H9 (cell line): ENCODE data around the gene LRMDA. TPM values are rescaled to one million over a fixed set of nuclear protein-coding genes. Genes with fewer than 3 reads are reported as not detected.

Experiments
- DNase-seq: peaks from one replicate; pipeline ENCODE4 v3.0.0-alpha.2; 2017
- H2AFZ ChIP-seq: one replicate; pipeline ENCODE4 v1.6.1; 2013; ENCODE audit warnings: mild to moderate bottlenecking, low read length, control low read depth, moderate library complexity
- H2AK5ac ChIP-seq: 2 replicates; pipeline ENCODE4 v1.6.1; 2013; ENCODE audit warnings: low read length, control low read depth, mixed read lengths; ENCODE audit not compliant: insufficient read length
- H2BK120ac ChIP-seq: one replicate; pipeline ENCODE4 v1.6.1; 2013; ENCODE audit warnings: low read depth, mild to moderate bottlenecking, low read length, control low read depth, inconsistent platforms; ENCODE audit not compliant: poor library complexity, severe bottlenecking
- H2BK12ac ChIP-seq: 2 replicates; pipeline ENCODE4 v1.6.1; 2013; ENCODE audit warnings: low read length, control low read depth, mixed read lengths, low read depth; ENCODE audit not compliant: insufficient read length
- H2BK15ac ChIP-seq: 2 replicates; pipeline ENCODE4 v1.6.1; 2013; ENCODE audit warnings: low read depth, low read length, control low read depth
- H2BK20ac ChIP-seq: one replicate; pipeline ENCODE4 v1.6.1; 2013; ENCODE audit warnings: low read depth, mild to moderate bottlenecking, low read length, control low read depth, inconsistent platforms; ENCODE audit not compliant: poor library complexity, severe bottlenecking
- H2BK5ac ChIP-seq: 2 replicates; pipeline ENCODE4 v1.6.1; 2013; ENCODE audit warnings: low read length, control low read depth, mixed read lengths; ENCODE audit not compliant: insufficient read length
- H3K14ac ChIP-seq: 2 replicates; pipeline ENCODE4 v1.6.1; 2013; ENCODE audit warnings: low read length, control low read depth; ENCODE audit not compliant: insufficient read depth
- H3K18ac ChIP-seq: 2 replicates; pipeline ENCODE4 v1.6.1; 2013; ENCODE audit warnings: low read depth, mild to moderate bottlenecking, mixed read lengths, low read length, control low read depth; ENCODE audit not compliant: insufficient read length
- H3K23ac ChIP-seq: 2 replicates; pipeline ENCODE4 v1.6.1; 2013; ENCODE audit warnings: low read length, control low read depth, mixed read lengths, low read depth; ENCODE audit not compliant: insufficient read length
- H3K23me2 ChIP-seq: 2 replicates; pipeline ENCODE4 v1.6.1; 2013; ENCODE audit warnings: low read depth, mild to moderate bottlenecking, mixed read lengths, low read length, control low read depth; ENCODE audit not compliant: insufficient read length, poor library complexity, severe bottlenecking
- H3K27ac ChIP-seq: 2 replicates; pipeline ENCODE4 v1.5.1; 2013; ENCODE audit warnings: low read length, control low read depth, mixed read lengths, low read depth; ENCODE audit not compliant: insufficient read length
- H3K27me3 ChIP-seq: 2 replicates; pipeline ENCODE4 v1.6.1; 2013; ENCODE audit warnings: low read length, control low read depth, inconsistent platforms; ENCODE audit not compliant: insufficient read depth
- H3K4ac ChIP-seq: 2 replicates; pipeline ENCODE4 v1.6.1; 2013; ENCODE audit warnings: low read depth, mild to moderate bottlenecking, control low read depth, inconsistent platforms, low read length, moderate library complexity
- H3K4me1 ChIP-seq: 2 replicates; pipeline ENCODE4 v1.6.1; 2013; ENCODE audit warnings: low read length, control low read depth, inconsistent platforms; ENCODE audit not compliant: insufficient read depth
- H3K4me2 ChIP-seq: 2 replicates; pipeline ENCODE4 v1.6.1; 2013; ENCODE audit warnings: low read length, control low read depth, mixed read lengths; ENCODE audit not compliant: insufficient read length, insufficient read depth
- H3K56ac ChIP-seq: 2 replicates; pipeline ENCODE4 v1.6.1; 2013; ENCODE audit warnings: low read depth, mild to moderate bottlenecking, mixed read lengths, low read length, control low read depth; ENCODE audit not compliant: insufficient read length
- H3K79me1 ChIP-seq: 2 replicates; pipeline ENCODE4 v1.6.1; 2013; ENCODE audit warnings: low read depth, mild to moderate bottlenecking, moderate library complexity, low read length, control low read depth, inconsistent platforms; ENCODE audit not compliant: insufficient read depth, poor library complexity, severe bottlenecking
- H3K79me2 ChIP-seq: 2 replicates; pipeline ENCODE4 v1.6.1; 2013; ENCODE audit warnings: low read length, control low read depth, inconsistent platforms; ENCODE audit not compliant: insufficient read depth
- H3K9ac ChIP-seq: 2 replicates; pipeline ENCODE4 v1.6.1; 2013; ENCODE audit warnings: low read length, control low read depth, mixed read lengths; ENCODE audit not compliant: insufficient read length; ENCODE audit errors: extremely low read depth
- H3K9me3 ChIP-seq: one replicate; pipeline ENCODE4 v1.6.1; 2013; ENCODE audit warnings: low read depth, low read length, inconsistent platforms; ENCODE audit not compliant: control insufficient read depth
- H3T11ph ChIP-seq: one replicate; pipeline ENCODE4 v1.6.1; 2013; ENCODE audit warnings: mild to moderate bottlenecking, low read length, control low read depth, inconsistent platforms
- H4K20me1 ChIP-seq: one replicate; pipeline ENCODE4 v1.6.1; 2013; ENCODE audit not compliant: control insufficient read depth, insufficient read length, insufficient read depth
- H4K5ac ChIP-seq: 2 replicates; pipeline ENCODE4 v1.6.1; 2013; ENCODE audit warnings: low read depth, mild to moderate bottlenecking, mixed read lengths, low read length, control low read depth; ENCODE audit not compliant: insufficient read length
- H4K8ac ChIP-seq: replicated peaks from 2 replicates; pipeline ENCODE4 v1.6.1; 2013; ENCODE audit warnings: low read length, control low read depth, mixed read lengths, low read depth; ENCODE audit not compliant: insufficient read length
- H4K91ac ChIP-seq: 2 replicates; pipeline ENCODE4 v1.6.1; 2013; ENCODE audit warnings: low read depth, mild to moderate bottlenecking, moderate library complexity, mixed read lengths, low read length, control low read depth; ENCODE audit not compliant: insufficient read length
- H3K27ac Mint-ChIP-seq, 3 experiments: 2 replicates in 2 of 3; 3 replicates in 1 of 3; pipeline ENCODE4 v1.8.0; 2020 to 2021; ENCODE audit warnings: mixed read lengths in 3 of 3, mild to moderate bottlenecking in 1 of 3, moderate library complexity in 1 of 3
- H3K27me3 Mint-ChIP-seq: 2 replicates; pipeline ENCODE4 v1.8.0; 2021; ENCODE audit warnings: low read depth, mild to moderate bottlenecking, moderate library complexity, mixed read lengths
- H3K36me3 Mint-ChIP-seq, 3 experiments: 2 replicates in 2 of 3; 3 replicates in 1 of 3; pipeline ENCODE4 v1.8.0; 2020 to 2021; ENCODE audit warnings: low read depth in 3 of 3, mixed read lengths in 3 of 3; ENCODE audit not compliant: insufficient read depth in 1 of 3
- H3K4me1 Mint-ChIP-seq, 2 experiments: 2 replicates each; pipeline ENCODE4 v1.8.0; 2020; ENCODE audit warnings: mixed read lengths in 2 of 2
- H3K4me3 Mint-ChIP-seq, 2 experiments: 2 replicates in 1 of 2; 3 replicates in 1 of 2; pipeline ENCODE4 v1.8.0; 2020 to 2021; ENCODE audit warnings: mild to moderate bottlenecking in 2 of 2, mixed read lengths in 2 of 2, moderate library complexity in 1 of 2
- H3K9me3 Mint-ChIP-seq, 2 experiments: 2 replicates in 1 of 2; 3 replicates in 1 of 2; pipeline ENCODE4 v1.8.0; 2020; ENCODE audit warnings: mild to moderate bottlenecking in 2 of 2, mixed read lengths in 2 of 2, moderate library complexity in 1 of 2
- WGBS: extraction: QIAGEN DNeasy Blood & Tissue Kit; methylation state at CpG from one replicate; pipeline ENCODE4 v1.1.7; 2013; ENCODE audit warnings: missing lambda C conversion rate, low lambda C conversion rate, mixed read lengths; ENCODE audit not compliant: insufficient read length; ENCODE audit errors: extremely low coverage; 5-methylcytosine and 5-hydroxymethylcytosine counted together
- total RNA-seq: library from RNA; stranded (reverse); gene quantifications from 2 replicates; pipeline ENCODE4 v1.2.1, GENCODE V29; 2021
- TF ChIP-seq, protein P1 (sequence below): fragments of 200-600 bp; sonication (generic); conservative IDR thresholded peaks from 3 replicates; pipeline ENCODE4 v1.8.0; 2021; ENCODE audit warnings: antibody characterized with exemption, mild to moderate bottlenecking

Gene LRMDA
- total RNA-seq, 1 experiment from 2014 or later: 1.8 TPM

GRCh38 chr10:75919913-75920312 lies 488.5 kb downstream of the LRMDA start:
- H3K23me2 ChIP-seq: no peaks in the 10 kb centered on the region
- no peak overlapping the region for H3K4ac ChIP-seq
- WGBS: no CpG with 5 or more reads among the region's 2 CpGs

More at GRCh38 chr10:75919913-75920312, 488.5 kb downstream of the LRMDA start:
- H3K23ac ChIP-seq: no peak overlapping the region
- H2BK12ac ChIP-seq: no peak overlapping the region
- H4K91ac ChIP-seq: no peak overlapping the region
- H3K9me3 ChIP-seq: no peaks in the 10 kb centered on the region
- peaks cover 0 to 3% of the 10 kb centered on the region in 2 experiments; a peak in 1 of 4 replicates for H3K4me1 Mint-ChIP-seq
- H3K27me3 ChIP-seq: no peaks in the 10 kb centered on the region
- no peak overlapping the region for H2BK120ac ChIP-seq
- H3K9me3 Mint-ChIP-seq: no peaks in the 10 kb centered on the region
- no peaks in the 10 kb centered on the region for H3K4me1 ChIP-seq
- no peaks in the 10 kb centered on the region for H3K36me3 Mint-ChIP-seq
- H3K27ac ChIP-seq: no peak overlapping the region
- no peak for DNase-seq
- H3K14ac ChIP-seq: no peak overlapping the region
- H3K56ac ChIP-seq: no peak overlapping the region
- no peak overlapping the region for H4K5ac ChIP-seq
- H3K4me2 ChIP-seq: no peak overlapping the region
- no peak overlapping the region for H2AFZ ChIP-seq
- H3K4me3 Mint-ChIP-seq: no peak overlapping the region
- H3K79me1 ChIP-seq: no peaks in the 10 kb centered on the region
- no peak overlapping the region for H3K9ac ChIP-seq
- no peak overlapping the region for H2BK15ac ChIP-seq
- TF ChIP-seq, protein P1, sequence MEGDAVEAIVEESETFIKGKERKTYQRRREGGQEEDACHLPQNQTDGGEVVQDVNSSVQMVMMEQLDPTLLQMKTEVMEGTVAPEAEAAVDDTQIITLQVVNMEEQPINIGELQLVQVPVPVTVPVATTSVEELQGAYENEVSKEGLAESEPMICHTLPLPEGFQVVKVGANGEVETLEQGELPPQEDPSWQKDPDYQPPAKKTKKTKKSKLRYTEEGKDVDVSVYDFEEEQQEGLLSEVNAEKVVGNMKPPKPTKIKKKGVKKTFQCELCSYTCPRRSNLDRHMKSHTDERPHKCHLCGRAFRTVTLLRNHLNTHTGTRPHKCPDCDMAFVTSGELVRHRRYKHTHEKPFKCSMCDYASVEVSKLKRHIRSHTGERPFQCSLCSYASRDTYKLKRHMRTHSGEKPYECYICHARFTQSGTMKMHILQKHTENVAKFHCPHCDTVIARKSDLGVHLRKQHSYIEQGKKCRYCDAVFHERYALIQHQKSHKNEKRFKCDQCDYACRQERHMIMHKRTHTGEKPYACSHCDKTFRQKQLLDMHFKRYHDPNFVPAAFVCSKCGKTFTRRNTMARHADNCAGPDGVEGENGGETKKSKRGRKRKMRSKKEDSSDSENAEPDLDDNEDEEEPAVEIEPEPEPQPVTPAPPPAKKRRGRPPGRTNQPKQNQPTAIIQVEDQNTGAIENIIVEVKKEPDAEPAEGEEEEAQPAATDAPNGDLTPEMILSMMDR: no peak
- no peak overlapping the region for H3K18ac ChIP-seq
- peaks cover 3% of the 10 kb centered on the region; the same call in 1 of the 2 replicates for H3K27me3 Mint-ChIP-seq
- no peak overlapping the region for H3T11ph ChIP-seq
- H4K8ac ChIP-seq: no peak overlapping the region
- H4K20me1 ChIP-seq: no peaks in the 10 kb centered on the region
- H2BK5ac ChIP-seq: no peak overlapping the region
- no peak overlapping the region for H2BK20ac ChIP-seq
- no peak overlapping the region for H3K27ac Mint-ChIP-seq
- H3K79me2 ChIP-seq: no peaks in the 10 kb centered on the region
- H2AK5ac ChIP-seq: no peak overlapping the region
